HEK293 (cell line): ENCODE results near the gene CDPF1.

ENCODE experiments used
- CTCF ChIA-PET: fragments of 350-600 bp; formaldehyde crosslinking; extraction: SDS; loops from one replicate; lab custom pipeline; 2021; ENCODE audit warnings: antibody characterized with exemption; lab: Yijun Ruan, JAX
- POLR2A ChIA-PET: fragments of 300-600 bp; formaldehyde crosslinking; extraction: SDS; loops from one replicate; lab custom pipeline; 2020; ENCODE audit warnings: antibody characterized with exemption, inconsistent platforms; lab: Yijun Ruan, JAX
- H3K27ac ChIP-seq: fragments of 200-500 bp; sonication (Bioruptor generic); 2 replicates; pipeline ENCODE4 v1.5.1; 2014; ENCODE audit warnings: low read depth, low read length, control low read depth, inconsistent platforms; ENCODE audit errors: extremely low read depth
- H3K36me3 ChIP-seq, 2 experiments: fragments of 200-500 bp in 1 of 2; sonication (Bioruptor generic) in 1 of 2; 1 replicate in 1 of 2; 2 replicates in 1 of 2; pipeline ENCODE4 v1.5.1; 2014 to 2017; ENCODE audit warnings: inconsistent platforms in 2 of 2, low read length in 2 of 2; ENCODE audit not compliant: control insufficient read depth in 2 of 2, insufficient read depth in 1 of 2
- H3K4me1 ChIP-seq: fragments of 200-500 bp; sonication (Bioruptor generic); 2 replicates; pipeline ENCODE4 v1.5.1; 2014; ENCODE audit warnings: mild to moderate bottlenecking, low read length, inconsistent platforms; ENCODE audit not compliant: control insufficient read depth, insufficient read depth
- H3K4me3 ChIP-seq: 2 replicates; pipeline ENCODE4 v1.5.1; 2011; ENCODE audit warnings: low read depth, mild to moderate bottlenecking, control low read depth, low read length, moderate library complexity
- H3K9me3 ChIP-seq: fragments of 200-500 bp; sonication (Bioruptor generic); 2 replicates; pipeline ENCODE4 v1.5.1; 2014; ENCODE audit warnings: low read depth, low read length, inconsistent platforms; ENCODE audit not compliant: control insufficient read depth, insufficient read depth
- BCL11A ChIP-seq: fragments of 450-650 bp; formaldehyde crosslinking; IDR thresholded peaks from 2 replicates; pipeline ENCODE4 v1.5.1; 2016; ENCODE audit warnings: low read depth, missing biosample characterization, missing genetic modification characterization
- GFI1B ChIP-seq: fragments of 450-650 bp; formaldehyde crosslinking; IDR thresholded peaks from 2 replicates; pipeline ENCODE4 v1.5.1; 2016; ENCODE audit warnings: missing biosample characterization, missing genetic modification characterization
- GLIS1 ChIP-seq: fragments of 450-650 bp; formaldehyde crosslinking; IDR thresholded peaks from 2 replicates; pipeline ENCODE4 v1.5.1; 2016; ENCODE audit warnings: missing biosample characterization, missing genetic modification characterization
- HOXA7 ChIP-seq: sonication (generic); formaldehyde crosslinking; IDR thresholded peaks from 2 replicates; pipeline ENCODE4 v1.8.1; 2022; ENCODE audit warnings: missing genetic modification reagents, borderline replicate concordance
- KLF9 ChIP-seq: fragments of 450-650 bp; formaldehyde crosslinking; IDR thresholded peaks from 2 replicates; pipeline ENCODE4 v1.5.1; 2016; ENCODE audit warnings: missing biosample characterization, missing genetic modification characterization, low read depth
- OSR2 ChIP-seq: fragments of 450-650 bp; formaldehyde crosslinking; IDR thresholded peaks from 2 replicates; pipeline ENCODE4 v1.5.1; 2016; ENCODE audit warnings: missing biosample characterization, missing genetic modification characterization
- SETDB1 ChIP-seq: IDR thresholded peaks from one replicate; pipeline ENCODE4 v1.6.1; 2017; ENCODE audit warnings: mild to moderate bottlenecking, low read length, moderate library complexity, mixed read lengths; ENCODE audit not compliant: insufficient read length
- ZEB2 ChIP-seq: fragments of 450-650 bp; formaldehyde crosslinking; IDR thresholded peaks from 2 replicates; pipeline ENCODE4 v1.5.1; 2016; ENCODE audit warnings: missing biosample characterization, missing genetic modification characterization
- ZFP41 ChIP-seq: fragments of 450-650 bp; formaldehyde crosslinking; IDR thresholded peaks from 2 replicates; pipeline ENCODE4 v1.5.1; 2016; ENCODE audit warnings: missing biosample characterization, missing genetic modification characterization, borderline replicate concordance
- ZNF174 ChIP-seq: fragments of 450-650 bp; formaldehyde crosslinking; IDR thresholded peaks from 2 replicates; pipeline ENCODE4 v1.5.0; 2017; ENCODE audit warnings: missing biosample characterization, mild to moderate bottlenecking, missing genetic modification characterization
- ZNF184 ChIP-seq: fragments of 450-650 bp; IDR thresholded peaks from 2 replicates; pipeline ENCODE4 v1.5.1; 2018; ENCODE audit warnings: missing biosample characterization, mild to moderate bottlenecking, missing genetic modification characterization
- ZNF302 ChIP-seq: fragments of 450-650 bp; formaldehyde crosslinking; IDR thresholded peaks from 2 replicates; pipeline ENCODE4 v1.5.1; 2016; ENCODE audit warnings: missing biosample characterization, missing genetic modification characterization, low read depth
- ZNF391 ChIP-seq: fragments of 450-650 bp; formaldehyde crosslinking; IDR thresholded peaks from 2 replicates; pipeline ENCODE4 v1.5.1; 2016; ENCODE audit warnings: low read depth, missing biosample characterization, missing genetic modification characterization, borderline replicate concordance
- ZNF394 ChIP-seq: fragments of 450-650 bp; formaldehyde crosslinking; IDR thresholded peaks from 2 replicates; pipeline ENCODE4 v1.5.1; 2016; ENCODE audit warnings: missing biosample characterization, missing genetic modification characterization, mild to moderate bottlenecking, moderate library complexity, borderline replicate concordance
- ZNF404 ChIP-seq: fragments of 450-650 bp; formaldehyde crosslinking; IDR thresholded peaks from 2 replicates; pipeline ENCODE4 v1.5.1; 2017; ENCODE audit warnings: missing biosample characterization, missing genetic modification characterization
- ZNF426 ChIP-seq: fragments of 450-650 bp; formaldehyde crosslinking; IDR thresholded peaks from 2 replicates; pipeline ENCODE4 v1.5.1; 2017; ENCODE audit warnings: missing biosample characterization, missing genetic modification characterization, mild to moderate bottlenecking, inconsistent platforms, moderate library complexity
- ZNF433 ChIP-seq: fragments of 450-650 bp; formaldehyde crosslinking; IDR thresholded peaks from 2 replicates; pipeline ENCODE4 v1.5.1; 2016; ENCODE audit warnings: missing biosample characterization, missing genetic modification characterization, low read depth
- ZNF560 ChIP-seq: fragments of 450-650 bp; formaldehyde crosslinking; IDR thresholded peaks from 2 replicates; pipeline ENCODE4 v1.5.1; 2017; ENCODE audit warnings: missing biosample characterization, missing genetic modification characterization, borderline replicate concordance
- ZNF600 ChIP-seq: fragments of 450-650 bp; formaldehyde crosslinking; IDR thresholded peaks from 2 replicates; pipeline ENCODE4 v1.5.1; 2016; ENCODE audit warnings: missing biosample characterization, missing genetic modification characterization
- ZNF677 ChIP-seq: fragments of 450-650 bp; IDR thresholded peaks from 2 replicates; pipeline ENCODE4 v1.5.0; 2018; ENCODE audit warnings: missing biosample characterization, mild to moderate bottlenecking, missing genetic modification characterization, moderate library complexity
- ZNF76 ChIP-seq: fragments of 450-650 bp; formaldehyde crosslinking; IDR thresholded peaks from 2 replicates; pipeline ENCODE4; 2016; ENCODE audit warnings: low read depth, missing biosample characterization, missing genetic modification characterization, borderline replicate concordance
- ZNF837 ChIP-seq: fragments of 450-650 bp; formaldehyde crosslinking; IDR thresholded peaks from 2 replicates; pipeline ENCODE4 v1.5.1; 2016; ENCODE audit warnings: missing biosample characterization, missing genetic modification characterization
- ZSCAN30 ChIP-seq: fragments of 450-650 bp; IDR thresholded peaks from 2 replicates; pipeline ENCODE4 v1.5.1; 2018; ENCODE audit warnings: missing biosample characterization, mild to moderate bottlenecking, missing genetic modification characterization, moderate library complexity
- TF ChIP-seq, protein P1 (sequence below): fragments of 450-650 bp; formaldehyde crosslinking; IDR thresholded peaks from 2 replicates; pipeline ENCODE4 v1.5.1; 2016; ENCODE audit warnings: missing biosample characterization, missing genetic modification characterization
- TF ChIP-seq, protein P2 (sequence below): fragments of 450-650 bp; formaldehyde crosslinking; IDR thresholded peaks from 2 replicates; pipeline ENCODE4; 2016; ENCODE audit warnings: missing biosample characterization, missing genetic modification characterization
- TF ChIP-seq, protein P3 (sequence below): fragments of 450-650 bp; formaldehyde crosslinking; IDR thresholded peaks from 2 replicates; pipeline ENCODE4 v1.5.1; 2017; ENCODE audit warnings: missing biosample characterization, missing genetic modification characterization
- TF ChIP-seq, protein P4 (sequence below): fragments of 450-650 bp; formaldehyde crosslinking; IDR thresholded peaks from 2 replicates; pipeline ENCODE4 v1.5.1; 2017; ENCODE audit warnings: missing biosample characterization, missing genetic modification characterization

CDPF1 gene

DNA sequence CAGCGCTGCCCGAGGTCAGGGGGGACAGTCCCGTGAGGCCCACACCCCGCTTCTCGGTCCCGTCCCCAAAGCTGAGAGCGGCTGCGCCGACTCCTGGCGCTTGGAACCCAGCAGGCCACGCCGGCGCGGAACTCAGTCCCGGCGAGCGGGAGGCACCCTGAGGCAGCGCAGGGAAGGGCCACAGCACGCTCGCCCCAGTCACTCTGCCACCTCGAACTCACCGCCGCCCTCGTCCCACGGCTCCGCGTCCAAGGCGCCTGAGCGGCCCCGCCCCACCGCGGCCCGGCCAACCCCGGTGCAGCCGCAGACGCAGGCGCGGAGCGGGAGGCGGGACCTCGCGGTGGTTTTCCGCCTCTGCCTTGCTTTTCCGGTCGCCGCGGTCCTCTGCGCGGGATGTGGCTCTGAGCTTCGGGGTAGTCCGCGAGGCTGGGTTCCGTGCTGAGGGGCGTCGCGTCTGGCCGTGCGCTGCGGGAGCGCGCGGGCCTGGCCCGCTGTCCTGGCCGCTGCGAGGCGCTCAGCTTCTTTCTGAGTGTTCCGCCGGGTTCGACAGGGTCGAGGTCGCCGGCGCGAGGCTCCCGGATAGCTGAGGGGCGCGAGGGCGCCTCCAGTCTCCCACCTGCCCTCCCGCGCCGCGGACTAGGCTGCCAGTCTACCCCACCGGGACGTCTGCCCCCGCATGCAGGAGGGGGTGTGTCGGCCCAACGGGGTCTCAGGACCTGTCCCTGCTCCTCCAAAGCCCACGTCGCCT is at the start of gene CDPF1 (continued):
- TF ChIP-seq, protein P1, sequence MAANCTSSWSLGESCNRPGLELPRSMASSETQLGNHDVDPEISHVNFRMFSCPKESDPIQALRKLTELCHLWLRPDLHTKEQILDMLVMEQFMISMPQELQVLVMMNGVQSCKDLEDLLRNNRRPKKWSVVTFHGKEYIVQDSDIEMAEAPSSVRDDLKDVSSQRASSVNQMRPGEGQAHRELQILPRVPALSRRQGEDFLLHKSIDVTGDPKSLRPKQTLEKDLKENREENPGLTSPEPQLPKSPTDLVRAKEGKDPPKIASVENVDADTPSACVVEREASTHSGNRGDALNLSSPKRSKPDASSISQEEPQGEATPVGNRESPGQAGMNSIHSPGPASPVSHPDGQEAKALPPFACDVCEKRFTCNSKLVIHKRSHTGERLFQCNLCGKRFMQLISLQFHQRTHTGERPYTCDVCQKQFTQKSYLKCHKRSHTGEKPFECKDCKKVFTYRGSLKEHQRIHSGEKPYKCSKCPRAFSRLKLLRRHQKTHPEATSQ, result no peak
- TF ChIP-seq, protein P2, sequence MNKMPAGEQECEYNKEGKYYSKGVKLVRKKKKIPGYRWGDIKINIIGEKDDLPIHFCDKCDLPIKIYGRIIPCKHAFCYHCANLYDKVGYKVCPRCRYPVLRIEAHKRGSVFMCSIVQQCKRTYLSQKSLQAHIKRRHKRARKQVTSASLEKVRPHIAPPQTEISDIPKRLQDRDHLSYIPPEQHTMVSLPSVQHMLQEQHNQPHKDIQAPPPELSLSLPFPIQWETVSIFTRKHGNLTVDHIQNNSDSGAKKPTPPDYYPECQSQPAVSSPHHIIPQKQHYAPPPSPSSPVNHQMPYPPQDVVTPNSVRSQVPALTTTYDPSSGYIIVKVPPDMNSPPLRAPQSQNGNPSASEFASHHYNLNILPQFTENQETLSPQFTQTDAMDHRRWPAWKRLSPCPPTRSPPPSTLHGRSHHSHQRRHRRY (tag by site-specific recombination), result no peak
- TF ChIP-seq, protein P3, sequence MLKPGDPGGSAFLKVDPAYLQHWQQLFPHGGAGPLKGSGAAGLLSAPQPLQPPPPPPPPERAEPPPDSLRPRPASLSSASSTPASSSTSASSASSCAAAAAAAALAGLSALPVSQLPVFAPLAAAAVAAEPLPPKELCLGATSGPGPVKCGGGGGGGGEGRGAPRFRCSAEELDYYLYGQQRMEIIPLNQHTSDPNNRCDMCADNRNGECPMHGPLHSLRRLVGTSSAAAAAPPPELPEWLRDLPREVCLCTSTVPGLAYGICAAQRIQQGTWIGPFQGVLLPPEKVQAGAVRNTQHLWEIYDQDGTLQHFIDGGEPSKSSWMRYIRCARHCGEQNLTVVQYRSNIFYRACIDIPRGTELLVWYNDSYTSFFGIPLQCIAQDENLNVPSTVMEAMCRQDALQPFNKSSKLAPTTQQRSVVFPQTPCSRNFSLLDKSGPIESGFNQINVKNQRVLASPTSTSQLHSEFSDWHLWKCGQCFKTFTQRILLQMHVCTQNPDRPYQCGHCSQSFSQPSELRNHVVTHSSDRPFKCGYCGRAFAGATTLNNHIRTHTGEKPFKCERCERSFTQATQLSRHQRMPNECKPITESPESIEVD (tag by site-specific recombination), result no peak
- TF ChIP-seq ZNF76 (tag by site-specific recombination) (peak; percentile 35; the same call in 1 of the 2 replicates), GFI1B (tag by site-specific recombination) (no peak), ZNF174 (tag by site-specific recombination) (no peak), ZEB2 (tag by site-specific recombination) (peak; percentile 34; the same call in 1 of the 2 replicates), ZNF391 (tag by site-specific recombination) (no peak), SETDB1 (peak; percentile 77), HOXA7 (CRISPR knock-in tag) (no peak), ZNF404 (tag by site-specific recombination) (no peak), ZNF837 (no peak), KLF9 (peak; percentile 60; the same call in 1 of the 2 replicates), ZNF184 (tag by site-specific recombination) (no peak), ZNF426 (tag by site-specific recombination) (no peak), ZNF302 (tag by site-specific recombination) (no peak), ZNF433 (tag by site-specific recombination) (no peak), GLIS1 (tag by site-specific recombination) (peak; percentile 57; the same call in 1 of the 2 replicates), ZNF394 (tag by site-specific recombination) (peak; percentile 34; the same call in 1 of the 2 replicates), ZFP41 (tag by site-specific recombination) (no peak), OSR2 (tag by site-specific recombination) (no peak)

DNA sequence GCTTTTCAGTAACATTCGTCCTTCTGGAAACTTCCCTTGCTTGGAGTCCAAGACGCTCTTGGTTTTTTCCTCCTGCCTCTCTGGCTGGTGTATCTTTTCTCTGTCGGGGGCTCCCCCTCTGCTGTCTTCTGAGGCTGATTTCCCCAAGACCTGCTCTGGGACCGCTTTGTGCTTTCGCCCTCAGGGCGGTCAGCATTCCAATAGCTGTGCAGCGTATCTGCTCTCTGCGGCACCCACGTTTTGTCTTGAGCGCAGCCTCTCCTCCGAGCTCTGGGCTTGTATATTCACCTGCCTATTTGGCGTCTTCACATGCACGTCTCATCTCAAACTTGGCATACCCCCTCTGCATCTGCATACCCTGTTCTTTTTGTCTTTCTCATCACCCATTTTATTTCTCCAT is 49.0 kb upstream of the CDPF1 start:
- CTCF ChIA-PET, result interaction anchor here (0.9 kb wide), 1 partner anchor 304 kb away, joined by 3 read pairs; no protein-coding TSS in a partner anchor
- POLR2A ChIA-PET, result interaction anchor here (0.7 kb wide), 1 partner anchor 169 kb away, joined by 7 read pairs; no protein-coding TSS in a partner anchor
- peaks cover 8% of the 10 kb centered on the region for H3K4me1 ChIP-seq

More for the DNA sequence above, 49.0 kb upstream of the CDPF1 start:
- peaks cover 53 to 57% of the 10 kb centered on the region in 2 experiments for H3K36me3 ChIP-seq
- no peaks in the 10 kb centered on the region for H3K9me3 ChIP-seq
- no peak overlapping the region for H3K27ac ChIP-seq
- TF ChIP-seq ZEB2 (tag by site-specific recombination) (no peak), ZNF677 (no peak), BCL11A (tag by site-specific recombination) (no peak), ZNF600 (tag by site-specific recombination) (no peak), ZSCAN30 (tag by site-specific recombination) (no peak), ZNF560 (tag by site-specific recombination) (no peak)
- TF ChIP-seq, protein P4, sequence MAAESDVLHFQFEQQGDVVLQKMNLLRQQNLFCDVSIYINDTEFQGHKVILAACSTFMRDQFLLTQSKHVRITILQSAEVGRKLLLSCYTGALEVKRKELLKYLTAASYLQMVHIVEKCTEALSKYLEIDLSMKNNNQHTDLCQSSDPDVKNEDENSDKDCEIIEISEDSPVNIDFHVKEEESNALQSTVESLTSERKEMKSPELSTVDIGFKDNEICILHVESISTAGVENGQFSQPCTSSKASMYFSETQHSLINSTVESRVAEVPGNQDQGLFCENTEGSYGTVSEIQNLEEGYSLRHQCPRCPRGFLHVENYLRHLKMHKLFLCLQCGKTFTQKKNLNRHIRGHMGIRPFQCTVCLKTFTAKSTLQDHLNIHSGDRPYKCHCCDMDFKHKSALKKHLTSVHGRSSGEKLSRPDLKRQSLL (tag by site-specific recombination), result no peak
- H3K4me3 ChIP-seq, result no peak overlapping the region
